HCT116 (cell line): ENCODE measurements around the gene LHFPL6. TPM values are rescaled to one million over a fixed set of nuclear protein-coding genes. Genes with fewer than 3 reads are reported as not detected.

Experiments
- ATAC-seq: fragments of 200-7000 bp; cut with Tn5 transposase; 2 replicates; pipeline ENCODE4 v1.9.1; 2020; ENCODE audit warnings: mild to moderate bottlenecking, moderate library complexity
- BruUV-seq: library from RNA; stranded (reverse); fragments of 400-500 nt; replicated peaks from 2 replicates; lab custom pipeline; 2021; lab: Mats Ljungman, UMichigan
- CTCF ChIA-PET: fragments of 300-600 bp; sonication (Branson Sonifier 250); formaldehyde crosslinking; loops from one replicate; lab custom pipeline; 2021; ENCODE audit warnings: antibody characterized with exemption; lab: Charles Lee
- POLR2A ChIA-PET: fragments of 300-600, 350-600 bp; sonication (Branson Sonifier 250); formaldehyde crosslinking; loops from one replicate; lab custom pipeline; 2021; ENCODE audit warnings: antibody characterized with exemption; lab: Charles Lee
- RAD21 ChIA-PET, 2 experiments: fragments of 300-600 bp; sonication (Branson Sonifier 250); formaldehyde crosslinking; loops; one replicate each; lab custom pipeline; 2023; ENCODE audit warnings: low total read pairs in 2 of 2; ENCODE audit not compliant: uncharacterized antibody in 2 of 2, unreplicated experiment in 2 of 2, low non-redundant PET in 1 of 2; lab: Charles Lee
- DNase-seq: peaks from one replicate; pipeline ENCODE4 v3.0.0-alpha.2; 2010; ENCODE audit warnings: low read depth, low spot score
- H2AFZ ChIP-seq: fragments of 200-600 bp; shearing (Covaris generic), sonication (generic); 2 replicates; pipeline ENCODE4 v1.6.1; 2017; ENCODE audit warnings: low read depth, mixed run types, mixed read lengths, antibody characterized with exemption, low read length; ENCODE audit not compliant: poor library complexity, severe bottlenecking
- H3K27ac ChIP-seq: 2 replicates; pipeline ENCODE4 v1.5.1; 2012; ENCODE audit warnings: low read depth, low read length
- H3K27me3 ChIP-seq: fragments of 200-600 bp; sonication (generic); 2 replicates; pipeline ENCODE4 v1.6.1; 2016; ENCODE audit warnings: mixed run types, low read length, mixed read lengths; ENCODE audit not compliant: insufficient read depth
- H3K36me3 ChIP-seq, 2 experiments: fragments of 200-500 bp in 1 of 2; fragments of 200-600 bp in 1 of 2; sonication (Bioruptor generic) in 1 of 2; sonication (generic) in 1 of 2; 2 replicates each; pipeline versions ENCODE4 v1.5.1 to v1.6.1; 2014 to 2016; ENCODE audit warnings: low read length in 2 of 2, inconsistent platforms in 1 of 2, mixed read lengths in 1 of 2, mixed run types in 1 of 2; ENCODE audit not compliant: insufficient read depth in 2 of 2, control insufficient read depth in 1 of 2
- H3K4me1 ChIP-seq, 2 experiments: fragments of 200-600 bp in 1 of 2; sonication (generic) in 1 of 2; 2 replicates each; pipeline versions ENCODE4 v1.5.1 to v1.6.1; 2012 to 2017; ENCODE audit warnings: low read length in 2 of 2, inconsistent platforms in 1 of 2, mild to moderate bottlenecking in 1 of 2, mixed read lengths in 1 of 2, mixed run types in 1 of 2, moderate library complexity in 1 of 2; ENCODE audit not compliant: insufficient read depth in 2 of 2, control insufficient read depth in 1 of 2
- H3K4me2 ChIP-seq: fragments of 200-600 bp; sonication (generic); 2 replicates; pipeline ENCODE4 v1.6.1; 2017; ENCODE audit warnings: mixed run types, low read length, mixed read lengths
- H3K4me3 ChIP-seq, 2 experiments: fragments of 200-600 bp in 1 of 2; sonication (generic) in 1 of 2; replicated peaks in 1 of 2; 2 replicates each; pipeline ENCODE4 v1.5.1; 2011 to 2016; ENCODE audit warnings: low read length in 2 of 2, control low read depth in 1 of 2, low read depth in 1 of 2, mild to moderate bottlenecking in 1 of 2, mixed read lengths in 1 of 2, mixed run types in 1 of 2
- H3K79me2 ChIP-seq: fragments of 200-600 bp; sonication (generic); 2 replicates; pipeline ENCODE4 v1.6.1; 2017; ENCODE audit warnings: mild to moderate bottlenecking, mixed run types, low read length, moderate library complexity, mixed read lengths; ENCODE audit not compliant: insufficient read depth
- H3K9ac ChIP-seq: fragments of 200-600 bp; sonication (generic); 2 replicates; pipeline ENCODE4 v1.6.1; 2016; ENCODE audit warnings: low read length, mixed read lengths
- H3K9me2 ChIP-seq: fragments of 200-600 bp; sonication (generic), shearing (Covaris generic); 2 replicates; pipeline ENCODE4 v1.6.1; 2017; ENCODE audit warnings: mixed run types, mild to moderate bottlenecking, moderate library complexity; ENCODE audit not compliant: insufficient read depth
- H3K9me3 ChIP-seq, 2 experiments: fragments of 200-500 bp in 1 of 2; fragments of 200-600 bp in 1 of 2; sonication (Bioruptor generic) in 1 of 2; sonication (generic) in 1 of 2; 2 replicates each; pipeline ENCODE4 v1.6.1; 2014 to 2017; ENCODE audit warnings: low read length in 2 of 2, mixed read lengths in 2 of 2, inconsistent platforms in 1 of 2, low read depth in 1 of 2, mild to moderate bottlenecking in 1 of 2, mixed run types in 1 of 2, moderate library complexity in 1 of 2; ENCODE audit not compliant: control insufficient read depth in 1 of 2, insufficient read depth in 1 of 2
- H4K20me1 ChIP-seq: fragments of 200-600 bp; sonication (generic), shearing (Covaris generic); 2 replicates; pipeline ENCODE4 v1.6.1; 2017; ENCODE audit warnings: mixed run types, mild to moderate bottlenecking, moderate library complexity; ENCODE audit not compliant: insufficient read depth
- CBX3 ChIP-seq: IDR thresholded peaks from 2 replicates; pipeline ENCODE4 v1.6.1; 2012; ENCODE audit warnings: low read depth
- CEBPB ChIP-seq: IDR thresholded peaks from 2 replicates; pipeline ENCODE4 v1.6.1; 2012; ENCODE audit warnings: low read depth
- EGR1 ChIP-seq: IDR thresholded peaks from 2 replicates; pipeline ENCODE4 v1.6.1; 2012; ENCODE audit warnings: low read depth
- ELF1 ChIP-seq: IDR thresholded peaks from 2 replicates; pipeline ENCODE4 v1.6.1; 2012; ENCODE audit warnings: low read depth, borderline replicate concordance
- EZH2 ChIP-seq: fragments of 200-600 bp; sonication (generic); IDR thresholded peaks from 2 replicates; pipeline ENCODE4 v1.6.1; 2017; ENCODE audit warnings: antibody characterized with exemption, mixed run types
- FOSL1 ChIP-seq: IDR thresholded peaks from 2 replicates; pipeline ENCODE4 v1.6.1; 2012; ENCODE audit warnings: low read depth
- POLR2A ChIP-seq: IDR thresholded peaks from 2 replicates; pipeline ENCODE4 v1.7.0; 2011; ENCODE audit warnings: borderline replicate concordance; ENCODE audit not compliant: insufficient read depth, insufficient read length; ENCODE audit errors: extremely low read depth
- POLR2AphosphoS5 ChIP-seq: IDR thresholded peaks from 2 replicates; pipeline ENCODE4 v1.6.1; 2011; ENCODE audit warnings: mild to moderate bottlenecking, low read depth, low read length, moderate library complexity
- RAD21 ChIP-seq: IDR thresholded peaks from 2 replicates; pipeline ENCODE4 v1.6.1; 2012; ENCODE audit warnings: low read depth, mild to moderate bottlenecking
- SIN3A ChIP-seq: IDR thresholded peaks from 2 replicates; pipeline ENCODE4 v1.6.1; 2012; ENCODE audit warnings: low read depth
- SP1 ChIP-seq: IDR thresholded peaks from 2 replicates; pipeline ENCODE4 v1.6.1; 2012; ENCODE audit warnings: low read depth
- SRF ChIP-seq: IDR thresholded peaks from 2 replicates; pipeline ENCODE4 v1.6.1; 2012; ENCODE audit warnings: low read depth
- TCF7L2 ChIP-seq: IDR thresholded peaks from 2 replicates; pipeline ENCODE4 v1.7.0; 2011; ENCODE audit warnings: borderline replicate concordance, inconsistent platforms; ENCODE audit not compliant: insufficient read depth, insufficient read length; ENCODE audit errors: extremely low read depth
- YY1 ChIP-seq: IDR thresholded peaks from 2 replicates; pipeline ENCODE4 v1.6.1; 2011; ENCODE audit warnings: low read length, low read depth, moderate library complexity, mild to moderate bottlenecking; ENCODE audit not compliant: insufficient replicate concordance; ENCODE audit errors: extremely low read depth
- ZFX ChIP-seq: fragments of 450-650 bp; IDR thresholded peaks from 2 replicates; pipeline ENCODE4 v1.6.1; 2017
- intact Hi-C: fragments of 100-400 bp; cut with micrococcal nuclease; formaldehyde crosslinking; loops from 2 replicates; pipeline ENCODE4 v1.10.0; 2022
- total RNA-seq: library from RNA; stranded (reverse); gene quantifications from one replicate; pipeline ENCODE4 v1.2.1, GENCODE V29; 2021; ENCODE audit not compliant: unreplicated experiment
- TF ChIP-seq, protein P1 (sequence below): IDR thresholded peaks from 2 replicates; pipeline ENCODE4 v1.6.1; 2012; ENCODE audit warnings: low read depth

The LHFPL6 gene
- total RNA-seq, 1 experiment from 2014 or later, result 0.22 TPM

DNA sequence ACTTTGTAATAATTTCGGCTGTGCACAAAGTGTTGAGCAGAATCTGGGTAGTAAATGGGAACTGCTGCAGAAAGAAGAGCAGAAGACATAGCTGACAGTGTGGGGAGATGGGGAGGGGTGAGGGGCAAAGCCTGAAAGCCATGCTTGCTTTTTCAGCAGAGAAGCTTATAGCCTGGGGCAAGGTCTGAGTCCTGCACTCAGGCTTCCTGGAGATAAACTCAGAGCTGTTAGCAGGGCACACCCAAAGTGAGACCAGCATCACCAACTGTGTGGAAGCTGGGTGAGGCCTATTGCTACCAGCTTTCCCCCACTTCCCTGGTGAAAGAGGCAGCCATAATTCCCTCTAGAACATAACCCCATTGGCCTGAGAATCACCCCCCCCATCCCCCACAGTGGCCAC is 15.6 kb upstream of the LHFPL6 start:
- no peak overlapping the region for H3K9ac ChIP-seq
- BruUV-seq, result no TSS peak
- POLR2A ChIA-PET, result no interaction called here
- H3K79me2 ChIP-seq, result no peaks in the 10 kb centered on the region
- CTCF ChIA-PET, result no interaction called here
- H3K9me3 ChIP-seq, result no peaks in the 10 kb centered on the region
- intact Hi-C loops, result loop anchor here (5.0 kb wide), 1 partner anchor 211 kb away; no protein-coding TSS in a partner anchor
- no peaks in the 10 kb centered on the region for H3K36me3 ChIP-seq
- H3K4me3 ChIP-seq, result no peak overlapping the region
- RAD21 ChIA-PET, result no interaction called here
- H2AFZ ChIP-seq, result no peak overlapping the region
- H3K4me1 ChIP-seq, result no peaks in the 10 kb centered on the region
- no peaks in the 10 kb centered on the region for H4K20me1 ChIP-seq
- H3K9me2 ChIP-seq, result no peaks in the 10 kb centered on the region
- no peak for TF ChIP-seq EGR1
- no peak for TF ChIP-seq EZH2
- TF ChIP-seq TCF7L2, result no peak
- TF ChIP-seq YY1, result no peak
- no peak for TF ChIP-seq CEBPB
- TF ChIP-seq, protein P1, sequence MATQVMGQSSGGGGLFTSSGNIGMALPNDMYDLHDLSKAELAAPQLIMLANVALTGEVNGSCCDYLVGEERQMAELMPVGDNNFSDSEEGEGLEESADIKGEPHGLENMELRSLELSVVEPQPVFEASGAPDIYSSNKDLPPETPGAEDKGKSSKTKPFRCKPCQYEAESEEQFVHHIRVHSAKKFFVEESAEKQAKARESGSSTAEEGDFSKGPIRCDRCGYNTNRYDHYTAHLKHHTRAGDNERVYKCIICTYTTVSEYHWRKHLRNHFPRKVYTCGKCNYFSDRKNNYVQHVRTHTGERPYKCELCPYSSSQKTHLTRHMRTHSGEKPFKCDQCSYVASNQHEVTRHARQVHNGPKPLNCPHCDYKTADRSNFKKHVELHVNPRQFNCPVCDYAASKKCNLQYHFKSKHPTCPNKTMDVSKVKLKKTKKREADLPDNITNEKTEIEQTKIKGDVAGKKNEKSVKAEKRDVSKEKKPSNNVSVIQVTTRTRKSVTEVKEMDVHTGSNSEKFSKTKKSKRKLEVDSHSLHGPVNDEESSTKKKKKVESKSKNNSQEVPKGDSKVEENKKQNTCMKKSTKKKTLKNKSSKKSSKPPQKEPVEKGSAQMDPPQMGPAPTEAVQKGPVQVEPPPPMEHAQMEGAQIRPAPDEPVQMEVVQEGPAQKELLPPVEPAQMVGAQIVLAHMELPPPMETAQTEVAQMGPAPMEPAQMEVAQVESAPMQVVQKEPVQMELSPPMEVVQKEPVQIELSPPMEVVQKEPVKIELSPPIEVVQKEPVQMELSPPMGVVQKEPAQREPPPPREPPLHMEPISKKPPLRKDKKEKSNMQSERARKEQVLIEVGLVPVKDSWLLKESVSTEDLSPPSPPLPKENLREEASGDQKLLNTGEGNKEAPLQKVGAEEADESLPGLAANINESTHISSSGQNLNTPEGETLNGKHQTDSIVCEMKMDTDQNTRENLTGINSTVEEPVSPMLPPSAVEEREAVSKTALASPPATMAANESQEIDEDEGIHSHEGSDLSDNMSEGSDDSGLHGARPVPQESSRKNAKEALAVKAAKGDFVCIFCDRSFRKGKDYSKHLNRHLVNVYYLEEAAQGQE, result no peak
- no peak for TF ChIP-seq SIN3A
- no peak for TF ChIP-seq ELF1
- no peak for TF ChIP-seq POLR2AphosphoS5
- TF ChIP-seq POLR2A, result no peak
- no peak for TF ChIP-seq SP1
- no peak for TF ChIP-seq FOSL1
- TF ChIP-seq SRF, result no peak
- no peak for TF ChIP-seq ZFX
- no peak for TF ChIP-seq CBX3
- no peak for TF ChIP-seq RAD21
- H3K27me3 ChIP-seq, result no peaks in the 10 kb centered on the region
- H3K4me2 ChIP-seq, result no peak overlapping the region
- ATAC-seq (no peak), DNase-seq (no peak)
- no peak overlapping the region for H3K27ac ChIP-seq
